CD4-positive, CD25-positive, alpha-beta regulatory T cell (primary cell): Measurements from ENCODE around the gene NUP50. TPM values are rescaled to one million over a fixed set of nuclear protein-coding genes. Genes with fewer than 3 reads are reported as not detected.

Experiments used
- ATAC-seq, 2 donors: fragments of 150-1000 bp; cut with Tn5 transposase; one replicate each; pipeline ENCODE4 v1.10.0; 2021; ENCODE audit warnings: low read depth in 2 of 2, moderate number of reproducible peaks in 2 of 2, moderate library complexity in 1 of 2
- DNase-seq, 3 donors: peaks; one replicate each; pipeline versions ENCODE4 v3.0.0 to v3.0.0-alpha.2; 2012 to 2022; ENCODE audit warnings: mixed read lengths in 1 of 3
- H3K27ac ChIP-seq: one replicate; pipeline ENCODE4 v1.7.0; 2013; ENCODE audit warnings: mild to moderate bottlenecking, low read length; ENCODE audit not compliant: insufficient read depth, poor library complexity, severe bottlenecking
- H3K27me3 ChIP-seq: one replicate; pipeline ENCODE4 v1.7.0; 2013; ENCODE audit warnings: low read length; ENCODE audit not compliant: control insufficient read depth, insufficient read depth
- H3K36me3 ChIP-seq: one replicate; pipeline ENCODE4 v1.7.0; 2013; ENCODE audit warnings: mild to moderate bottlenecking, low read length, moderate library complexity; ENCODE audit not compliant: control insufficient read depth, insufficient read depth
- H3K4me1 ChIP-seq: 2 replicates; pipeline ENCODE4 v1.7.0; 2013; ENCODE audit warnings: mild to moderate bottlenecking, low read length; ENCODE audit not compliant: insufficient read depth, control insufficient read depth, poor library complexity, severe bottlenecking
- H3K4me3 ChIP-seq: one replicate; pipeline ENCODE4 v1.7.0; 2013; ENCODE audit warnings: low read depth, mild to moderate bottlenecking, low read length, moderate library complexity
- H3K9me3 ChIP-seq, 2 experiments: 1 replicate in 1 of 2; 2 replicates in 1 of 2; pipeline ENCODE4 v1.7.0; 2013; ENCODE audit warnings: low read length in 2 of 2, mild to moderate bottlenecking in 1 of 2, moderate library complexity in 1 of 2; ENCODE audit not compliant: control insufficient read depth in 2 of 2
- H3K27ac Mint-ChIP-seq, 3 donors: one replicate each; pipeline ENCODE4 v1.8.0; 2020 to 2022; ENCODE audit warnings: mild to moderate bottlenecking in 3 of 3, mixed read lengths in 3 of 3, moderate library complexity in 2 of 3
- H3K27me3 Mint-ChIP-seq: one replicate; pipeline ENCODE4 v1.8.0; 2022; ENCODE audit warnings: mild to moderate bottlenecking, mixed read lengths
- H3K36me3 Mint-ChIP-seq: one replicate; pipeline ENCODE4 v1.8.0; 2020; ENCODE audit warnings: mixed read lengths
- H3K4me1 Mint-ChIP-seq, 4 donors: one replicate each; pipeline ENCODE4 v1.8.0; 2020 to 2022; ENCODE audit warnings: mixed read lengths in 4 of 4, mild to moderate bottlenecking in 1 of 4
- H3K4me3 Mint-ChIP-seq, 4 donors: one replicate each; pipeline ENCODE4 v1.8.0; 2020 to 2022; ENCODE audit warnings: mild to moderate bottlenecking in 4 of 4, mixed read lengths in 4 of 4, moderate library complexity in 3 of 4
- H3K9me3 Mint-ChIP-seq, 7 donors: one replicate each; pipeline ENCODE4 v1.8.0; 2020 to 2022; ENCODE audit warnings: mixed read lengths in 7 of 7, mild to moderate bottlenecking in 3 of 7, moderate library complexity in 2 of 7
- polyA plus RNA-seq, 4 donors: library from polyadenylated mRNA; unstranded; fragments of 300-500 nt; fragmentation: Illumina TruSeq; gene quantifications; one replicate each; pipeline ENCODE4 v1.2.3, GENCODE V29; 2021
- total RNA-seq: library from RNA; stranded (reverse); gene quantifications from one replicate; pipeline ENCODE4 v1.2.3, GENCODE V29; 2022

The NUP50 gene
- total and polyA plus RNA-seq, 5 donors from 2014 or later, result 52.0 to 98.8 (median 68.4) TPM

DNA sequence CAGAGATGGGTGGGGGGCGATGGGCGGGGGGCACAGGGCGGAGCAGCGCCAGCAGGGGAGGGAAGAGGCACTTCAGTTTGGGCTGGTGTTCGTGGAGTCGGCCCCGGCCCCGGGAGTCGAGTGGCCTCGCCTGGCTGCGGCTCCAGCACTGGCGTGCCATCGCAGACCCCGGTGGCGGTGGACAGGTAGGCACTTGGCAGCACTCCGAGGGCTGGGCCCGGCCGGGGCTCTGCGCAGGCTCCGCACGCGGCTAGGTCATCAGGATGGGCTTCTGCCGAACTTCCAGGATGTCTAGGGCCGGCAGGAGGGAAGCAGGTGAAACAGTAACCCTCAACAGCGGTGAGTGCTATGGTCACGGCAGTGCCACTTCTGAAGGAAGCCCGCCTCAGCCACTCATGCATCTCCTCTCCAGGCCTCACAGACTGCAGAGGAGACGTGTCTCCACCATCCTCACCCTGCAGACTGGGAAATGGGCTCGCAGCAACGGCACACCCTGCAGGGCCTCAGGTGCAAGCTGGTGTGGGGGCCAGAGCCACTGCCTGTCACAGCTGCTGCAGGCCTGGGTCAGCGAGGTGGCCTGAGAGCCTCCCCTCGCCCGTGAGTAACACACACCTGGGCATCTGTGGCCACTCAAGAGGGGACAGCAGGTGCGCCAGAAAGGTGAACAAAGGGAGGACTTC is 33.3 kb downstream of the NUP50 start:
- ATAC-seq (no peak), DNase-seq (no peak)
- no peak overlapping the region for H3K4me3 Mint-ChIP-seq
- no peaks in the 10 kb centered on the region for H3K27me3 ChIP-seq
- H3K4me1 ChIP-seq, result no peaks in the 10 kb centered on the region
- no peaks in the 10 kb centered on the region for H3K27me3 Mint-ChIP-seq
- no peaks in the 10 kb centered on the region for H3K9me3 Mint-ChIP-seq
- no peaks in the 10 kb centered on the region for H3K9me3 ChIP-seq
- peaks cover 0 to 4% (median 0%) of the 10 kb centered on the region in 4 donors for H3K4me1 Mint-ChIP-seq
- H3K36me3 ChIP-seq, result peaks cover 20% of the 10 kb centered on the region
- peaks cover 23% of the 10 kb centered on the region for H3K36me3 Mint-ChIP-seq
- no peak overlapping the region for H3K4me3 ChIP-seq
- H3K27ac Mint-ChIP-seq, result no peak overlapping the region
- H3K27ac ChIP-seq, result no peak overlapping the region

DNA sequence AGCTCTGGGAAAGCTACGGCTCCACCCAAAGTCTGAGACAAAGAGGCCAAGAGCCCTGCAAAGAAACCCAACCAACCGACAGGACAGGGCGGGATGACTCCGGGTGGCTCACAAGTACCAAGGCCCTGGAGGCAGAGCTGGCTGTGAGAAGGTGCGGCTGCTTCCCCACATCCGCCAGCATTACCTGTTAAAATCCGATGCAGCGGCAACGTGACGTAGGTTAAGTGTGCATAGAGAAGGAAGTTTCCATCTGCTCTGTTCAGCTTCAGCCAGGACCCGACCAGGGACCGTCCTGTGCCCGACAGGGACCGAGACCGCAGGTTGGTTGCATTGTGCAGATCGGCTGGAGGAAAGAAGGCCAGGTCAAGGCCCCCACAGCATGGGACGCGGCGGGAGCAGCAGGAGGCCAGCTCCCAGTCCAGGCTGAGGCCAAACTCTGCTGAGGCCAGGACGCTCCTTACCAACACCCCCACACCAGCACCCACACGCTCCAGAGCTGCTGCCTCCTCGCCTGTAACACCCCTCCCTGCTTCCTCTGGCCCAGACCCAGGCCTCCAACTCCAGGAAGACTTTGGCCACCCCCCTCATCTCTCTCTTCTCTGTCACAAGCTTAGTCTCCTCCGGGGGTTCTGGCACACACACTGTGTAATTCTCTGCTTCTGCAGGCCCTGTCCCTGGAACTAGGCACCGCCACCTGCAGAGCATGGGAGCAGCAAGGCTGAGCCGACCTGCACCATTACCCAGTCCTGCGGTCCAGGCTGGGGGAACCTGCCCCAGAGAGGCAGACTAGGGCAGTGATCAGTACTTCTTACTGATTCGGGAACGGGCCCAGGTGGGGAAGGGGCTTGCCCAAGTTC is 34.1 kb downstream of the NUP50 start:
- DNase-seq (no peak), ATAC-seq (no peak)
- H3K4me1 Mint-ChIP-seq, result peaks cover 0 to 4% (median 0%) of the 10 kb centered on the region in 4 donors
- H3K4me3 ChIP-seq, result no peak overlapping the region
- H3K36me3 ChIP-seq, result peaks cover 20% of the 10 kb centered on the region
- H3K9me3 Mint-ChIP-seq, result no peaks in the 10 kb centered on the region
- no peak overlapping the region for H3K27ac ChIP-seq
- H3K27me3 Mint-ChIP-seq, result no peaks in the 10 kb centered on the region
- no peak overlapping the region for H3K4me3 Mint-ChIP-seq
- no peaks in the 10 kb centered on the region for H3K4me1 ChIP-seq
- no peaks in the 10 kb centered on the region for H3K9me3 ChIP-seq
- no peak overlapping the region for H3K27ac Mint-ChIP-seq
- H3K36me3 Mint-ChIP-seq, result peaks cover 23% of the 10 kb centered on the region
- no peaks in the 10 kb centered on the region for H3K27me3 ChIP-seq

- Mint-ChIP-seq H3K9me3 (no peaks in the 10 kb centered on the region), H3K4me1 (peaks cover 0 to 4% (median 0%) of the 10 kb centered on the region in 4 donors), H3K4me3 (no peak overlapping the region), H3K36me3 (peaks cover 23% of the 10 kb centered on the region), H3K27me3 (no peaks in the 10 kb centered on the region), H3K27ac (no peak overlapping the region)
- no peak for DNase-seq
- H3K27ac ChIP-seq, result no peak overlapping the region
- H3K27me3 ChIP-seq, result no peaks in the 10 kb centered on the region
- H3K9me3 ChIP-seq, result no peaks in the 10 kb centered on the region
- H3K4me1 ChIP-seq, result no peaks in the 10 kb centered on the region
- no peak overlapping the region for H3K4me3 ChIP-seq
- H3K36me3 ChIP-seq, result peaks cover 20% of the 10 kb centered on the region
- no peak for ATAC-seq
Observed at GRCh38 chr22:45198463-45198795, 34.7 kb downstream of the NUP50 start.

DNA sequence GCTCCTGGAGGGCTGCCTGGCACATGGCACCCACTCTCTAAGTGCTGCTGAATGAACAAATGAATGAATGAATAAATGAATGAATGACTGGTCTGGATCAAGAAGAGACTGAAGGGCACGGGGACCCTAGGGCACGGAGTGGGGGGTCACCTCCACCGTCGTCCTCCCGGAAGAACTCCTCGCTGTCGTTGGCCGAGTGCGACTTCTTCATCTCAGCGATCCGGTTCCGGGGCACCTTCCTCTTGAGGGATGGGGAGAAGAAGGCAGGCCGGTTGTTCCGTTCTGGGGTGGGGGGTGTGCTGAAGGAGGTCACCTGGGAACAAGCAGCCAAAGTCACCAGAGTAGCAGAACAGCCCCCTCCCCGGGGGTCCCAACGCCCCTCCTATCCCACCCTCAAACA is 36.0 kb downstream of the NUP50 start:
- H3K4me1 Mint-ChIP-seq, result peaks cover 0 to 4% (median 0%) of the 10 kb centered on the region in 4 donors
- no peak overlapping the region for H3K27ac Mint-ChIP-seq
- peaks cover 24% of the 10 kb centered on the region for H3K36me3 Mint-ChIP-seq

DNA sequence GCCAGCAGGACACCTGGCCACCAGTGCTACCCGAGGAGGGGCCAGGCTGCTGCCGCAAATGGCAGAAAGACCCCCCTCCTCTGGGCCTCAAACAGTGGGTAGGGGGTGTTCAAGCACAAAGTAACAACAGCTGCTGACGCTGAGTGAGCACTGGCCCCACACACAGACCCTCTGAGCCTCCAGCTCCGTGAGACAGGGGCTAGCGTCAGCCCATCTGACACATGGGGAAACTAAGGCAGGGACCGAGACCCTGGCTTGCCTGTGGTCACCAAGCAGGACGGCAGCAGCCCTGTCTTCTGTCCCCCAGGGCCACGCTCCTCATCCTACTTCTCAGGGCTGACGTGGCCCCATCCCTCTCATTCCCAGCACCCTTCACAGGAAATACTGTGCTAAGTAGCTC is 36.5 kb downstream of the NUP50 start:
- no peaks in the 10 kb centered on the region for H3K27me3 Mint-ChIP-seq

More for the DNA sequence above, 36.0 kb downstream of the NUP50 start:
- Histone ChIP-seq H3K36me3 (peaks cover 20% of the 10 kb centered on the region), H3K4me1 (no peaks in the 10 kb centered on the region), H3K27ac (no peak overlapping the region), H3K9me3 (no peaks in the 10 kb centered on the region), H3K27me3 (no peaks in the 10 kb centered on the region), H3K4me3 (no peak overlapping the region)
- DNase-seq, result no peak
- Mint-ChIP-seq H3K4me3 (no peak overlapping the region), H3K9me3 (no peaks in the 10 kb centered on the region), H3K27me3 (no peaks in the 10 kb centered on the region)
- no peak for ATAC-seq

GRCh38 chr22:45200860-45201511 is 37.3 kb downstream of the NUP50 start:
- Mint-ChIP-seq H3K27me3 (no peaks in the 10 kb centered on the region), H3K4me3 (no peak overlapping the region), H3K36me3 (peaks cover 25% of the 10 kb centered on the region), H3K27ac (peak overlapping the region in 1 of 3 donors; percentile 63), H3K4me1 (peaks cover 0 to 4% (median 0%) of the 10 kb centered on the region in 4 donors), H3K9me3 (no peaks in the 10 kb centered on the region)
- H3K27ac ChIP-seq, result no peak overlapping the region
- no peaks in the 10 kb centered on the region for H3K4me1 ChIP-seq
- no peak for ATAC-seq
- H3K4me3 ChIP-seq, result no peak overlapping the region
- H3K9me3 ChIP-seq, result no peaks in the 10 kb centered on the region
- no peak for DNase-seq
- H3K27me3 ChIP-seq, result no peaks in the 10 kb centered on the region
- peaks cover 20% of the 10 kb centered on the region for H3K36me3 ChIP-seq

More for the DNA sequence above, 36.5 kb downstream of the NUP50 start:
- H3K27ac ChIP-seq, result no peak overlapping the region
- H3K36me3 ChIP-seq, result peaks cover 20% of the 10 kb centered on the region
- no peaks in the 10 kb centered on the region for H3K27me3 ChIP-seq
- Mint-ChIP-seq H3K27ac (peak overlapping the region in 1 of 3 donors; percentile 63), H3K9me3 (no peaks in the 10 kb centered on the region), H3K4me1 (peaks cover 0 to 4% (median 0%) of the 10 kb centered on the region in 4 donors), H3K36me3 (peaks cover 28% of the 10 kb centered on the region), H3K4me3 (no peak overlapping the region)
- ATAC-seq (no peak), DNase-seq (no peak)
- no peak overlapping the region for H3K4me3 ChIP-seq
- no peaks in the 10 kb centered on the region for H3K9me3 ChIP-seq
- no peaks in the 10 kb centered on the region for H3K4me1 ChIP-seq

- Mint-ChIP-seq H3K9me3 (no peaks in the 10 kb centered on the region), H3K4me1 (peaks cover 0 to 4% (median 0%) of the 10 kb centered on the region in 4 donors), H3K4me3 (no peak overlapping the region), H3K36me3 (peaks cover 28% of the 10 kb centered on the region), H3K27me3 (no peaks in the 10 kb centered on the region), H3K27ac (peak overlapping the region in 1 of 3 donors; percentile 7)
- Histone ChIP-seq H3K4me3 (no peak overlapping the region), H3K4me1 (no peaks in the 10 kb centered on the region), H3K27me3 (no peaks in the 10 kb centered on the region), H3K9me3 (no peaks in the 10 kb centered on the region), H3K36me3 (peaks cover 20% of the 10 kb centered on the region), H3K27ac (no peak overlapping the region)
- no peak for DNase-seq
- no peak for ATAC-seq
Observed at GRCh38 chr22:45201678-45202332, 38.1 kb downstream of the NUP50 start.
